AG20443 (cell line): Measurements from ENCODE around the gene KCNJ18.
"Not testable (repeated sequence)": the region's sequence is repeated elsewhere in the genome, so short reads cannot be mapped to it uniquely, and the experiment has no call there.

Experiments
- DNase-seq: peaks from one replicate; pipeline ENCODE4 v3.0.0; 2012; ENCODE audit warnings: low spot score, mixed read lengths

Gene KCNJ18

GRCh38 chr17:21685061-21685795 lies 7.1 kb upstream of the KCNJ18 start:
- DNase-seq: not testable (repeated sequence)

DNA sequence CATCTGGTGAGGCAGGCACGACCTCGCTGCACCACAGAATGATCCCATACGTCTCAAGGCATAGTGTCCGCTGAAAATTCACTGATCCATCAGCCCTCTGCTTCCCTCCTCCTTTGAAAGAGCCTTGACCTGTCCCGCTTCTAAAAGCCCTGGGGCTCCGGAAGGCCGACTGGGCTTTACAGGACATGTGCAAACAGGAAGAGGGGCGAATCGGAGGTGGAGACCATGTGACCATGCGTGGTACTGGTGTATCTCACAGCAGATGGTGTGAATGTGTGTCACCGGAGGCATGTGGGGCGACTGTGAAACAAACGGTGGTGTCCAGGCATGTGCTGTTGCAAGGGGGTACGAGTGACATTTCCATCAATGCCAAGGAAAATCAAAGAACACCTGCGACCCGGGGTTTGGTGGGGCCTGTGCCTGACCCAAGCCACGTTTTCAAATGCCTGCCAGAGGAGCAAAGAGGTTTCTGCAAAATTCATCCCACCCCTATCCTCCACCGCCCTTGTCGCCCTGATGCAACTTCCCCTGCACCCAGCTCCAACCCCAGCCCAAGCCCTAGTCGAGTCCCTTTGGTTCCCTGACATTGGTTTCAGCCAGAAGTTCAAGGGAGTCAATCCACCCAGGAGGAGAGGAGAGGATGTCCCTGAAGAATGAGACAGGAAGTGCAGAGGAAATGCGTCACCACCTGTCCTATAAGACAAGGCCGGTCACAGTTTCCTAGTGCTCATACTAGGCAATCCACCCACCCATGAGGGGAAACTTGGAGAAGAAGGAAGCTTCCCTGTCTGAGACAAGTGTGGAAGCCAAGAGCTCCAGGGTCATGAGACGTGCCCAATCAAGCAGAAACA lies 5.9 kb upstream of the KCNJ18 start:
- no peak for DNase-seq

DNA sequence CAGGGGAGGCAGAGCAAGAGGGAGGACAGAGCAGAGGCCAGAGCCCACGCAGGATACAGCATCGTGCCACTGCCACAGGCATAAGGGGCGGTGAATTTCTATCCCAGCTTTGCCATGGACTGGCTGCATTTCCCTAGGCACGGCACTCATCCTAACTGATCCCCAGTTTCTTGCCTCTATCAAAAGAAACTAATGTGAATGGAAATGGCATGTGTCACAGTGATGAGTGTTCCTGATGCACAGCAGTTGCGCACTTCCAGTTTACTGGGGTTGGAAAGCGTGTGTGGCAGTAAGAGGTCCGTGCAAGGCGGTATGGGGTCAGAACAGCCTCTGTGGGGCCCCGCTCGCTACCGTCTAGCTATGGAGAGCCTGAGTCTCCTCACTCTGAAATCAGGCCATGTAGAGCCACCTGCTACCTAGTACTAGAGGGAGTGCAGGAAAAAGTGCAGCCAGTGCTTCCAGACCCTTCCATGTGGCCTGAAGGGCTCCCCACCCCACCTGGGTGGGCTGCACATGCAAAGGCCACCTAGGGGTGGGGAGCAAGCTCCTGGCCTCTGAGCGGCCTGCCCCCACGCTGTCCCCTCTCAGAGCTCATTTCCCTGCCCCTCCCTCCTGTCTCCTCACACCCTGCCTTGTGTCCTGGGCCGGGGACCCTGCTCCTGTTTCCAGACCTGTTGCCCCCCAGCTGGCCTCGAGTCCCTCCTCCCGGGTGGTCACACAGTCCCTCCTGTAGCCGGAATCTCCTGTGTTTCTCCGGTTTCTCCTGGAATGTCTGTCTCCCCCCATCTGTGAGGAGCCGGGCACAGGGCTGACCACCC lies 5.0 kb upstream of the KCNJ18 start:
- no peak for DNase-seq

GRCh38 chr17:21688293-21688949 lies 3.9 kb upstream of the KCNJ18 start:
- DNase-seq: no peak

DNA sequence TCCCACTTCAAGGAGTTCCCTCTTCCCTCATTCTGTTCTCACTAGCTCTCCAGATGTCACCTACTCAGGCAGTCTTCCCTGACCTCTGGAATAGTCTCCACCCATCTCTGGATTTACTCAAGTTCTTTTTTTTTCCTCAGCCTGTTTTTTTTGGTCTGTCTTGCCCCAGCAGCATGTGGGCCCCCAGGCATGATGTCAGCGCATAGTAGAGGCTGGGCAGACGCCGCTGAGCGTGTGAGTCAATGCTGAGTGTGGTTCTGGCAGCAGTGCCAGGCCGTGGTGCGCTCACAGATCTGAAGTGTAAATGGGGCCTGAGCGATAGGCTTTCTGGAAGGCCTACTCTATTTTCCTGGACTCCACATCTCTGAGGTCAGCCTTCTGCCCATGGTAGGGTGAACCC lies 2.7 kb upstream of the KCNJ18 start:
- DNase-seq: peak; percentile 88

- DNase-seq: not testable (repeated sequence)
These were observed 1.5 kb upstream of the KCNJ18 start for GRCh38 chr17:21690811-21691210.

DNA sequence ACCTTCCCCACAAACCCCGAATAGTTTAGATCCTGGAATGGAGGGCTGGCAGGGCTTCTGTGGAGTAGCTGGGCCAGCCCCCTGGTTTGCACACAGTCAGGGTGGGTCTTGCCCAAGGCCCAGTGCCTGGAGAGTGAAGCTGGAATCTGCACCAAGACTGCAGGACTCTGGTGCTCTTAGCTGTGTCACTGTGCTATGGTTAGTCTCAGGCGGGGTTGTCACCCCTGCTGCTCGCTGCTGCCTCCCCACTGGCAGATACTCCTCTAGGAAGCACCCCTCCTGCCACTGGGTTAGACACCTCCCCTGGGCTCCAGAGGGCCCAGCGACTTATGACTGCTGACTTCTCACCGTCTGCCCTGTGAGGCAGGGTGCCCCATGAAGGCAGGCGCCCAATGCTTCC lies 842 bp upstream of the KCNJ18 start:
- not testable (repeated sequence) for DNase-seq

- not testable (repeated sequence) for DNase-seq
These were observed 362 bp downstream of the KCNJ18 start for GRCh38 chr17:21692704-21693065.

DNA sequence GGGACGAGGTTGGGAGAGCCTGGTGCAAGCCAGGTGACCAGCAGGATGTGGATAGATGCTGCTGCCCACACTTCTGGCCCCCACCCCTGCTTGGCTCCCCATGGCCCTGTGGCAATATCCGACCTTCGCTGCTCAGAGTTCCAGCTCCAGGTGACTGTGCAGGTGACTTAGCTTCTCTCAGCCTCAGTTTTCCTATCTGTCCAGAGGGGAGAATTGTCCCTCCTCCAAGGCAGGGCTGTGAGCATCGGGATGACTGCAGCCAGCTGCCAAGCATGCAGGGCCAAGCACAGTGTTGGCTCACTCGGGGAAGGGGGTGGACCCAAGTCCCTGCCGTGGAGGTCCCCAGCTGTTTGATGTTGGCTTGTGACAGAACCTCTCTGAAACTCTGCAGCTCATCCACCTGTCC lies 1.1 kb downstream of the KCNJ18 start:
- DNase-seq: not testable (repeated sequence)

DNA sequence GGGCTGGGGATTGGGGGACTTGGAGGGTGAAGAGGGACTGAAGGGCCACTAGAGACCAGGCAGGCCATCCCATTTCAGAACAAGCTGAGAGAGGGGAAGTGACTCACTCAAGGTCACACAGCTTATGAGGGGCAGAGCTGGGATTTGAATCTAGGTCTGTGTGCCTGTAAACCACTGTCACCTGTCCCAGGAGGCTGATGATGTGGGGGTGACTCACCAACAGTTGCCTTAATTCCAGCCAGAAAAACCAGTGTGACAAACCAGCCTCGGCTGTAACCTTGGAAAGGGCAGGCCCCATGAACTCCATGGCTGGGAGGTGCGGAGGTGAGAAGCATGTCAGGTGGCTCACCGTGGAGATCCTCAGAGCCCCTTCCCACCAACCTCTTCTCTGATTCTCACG lies 1.6 kb downstream of the KCNJ18 start:
- not testable (repeated sequence) for DNase-seq

GRCh38 chr17:21696227-21696626 lies 3.9 kb downstream of the KCNJ18 start:
- DNase-seq: not testable (repeated sequence)

GRCh38 chr17:21696842-21697507 lies 4.7 kb downstream of the KCNJ18 start:
- DNase-seq: not testable (repeated sequence)

GRCh38 chr17:21697508-21697860 lies 5.2 kb downstream of the KCNJ18 start:
- DNase-seq: not testable (repeated sequence)

- DNase-seq: not testable (repeated sequence)
These were observed 6.2 kb downstream of the KCNJ18 start for GRCh38 chr17:21698437-21699075.

GRCh38 chr17:21699124-21699523 lies 6.8 kb downstream of the KCNJ18 start:
- DNase-seq: not testable (repeated sequence)

- not testable (repeated sequence) for DNase-seq
These were observed 7.4 kb downstream of the KCNJ18 start for GRCh38 chr17:21699573-21700236.

- DNase-seq: not testable (repeated sequence)
These were observed 8.8 kb downstream of the KCNJ18 start for GRCh38 chr17:21701090-21701489.

DNA sequence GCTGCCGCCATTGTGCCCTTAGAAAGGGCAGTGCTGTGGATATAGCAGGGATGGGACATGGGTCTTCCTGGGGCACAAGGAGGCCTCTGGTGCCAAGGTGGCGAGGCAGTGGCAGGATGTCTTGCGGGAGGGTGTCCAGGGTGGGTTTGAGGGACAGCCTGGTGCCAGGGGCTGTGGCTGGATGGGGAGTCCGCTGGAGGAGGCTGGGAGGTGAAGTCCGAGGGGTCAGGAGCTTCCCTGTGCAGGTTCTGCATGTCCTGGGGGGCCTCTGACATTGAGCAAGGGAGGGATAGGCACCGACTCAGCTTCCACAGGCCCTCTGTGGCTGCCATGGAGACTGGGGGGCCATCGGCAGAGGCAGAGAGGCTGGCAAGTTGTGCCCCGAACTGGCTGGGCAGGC lies 9.7 kb downstream of the KCNJ18 start:
- not testable (repeated sequence) for DNase-seq

DNA sequence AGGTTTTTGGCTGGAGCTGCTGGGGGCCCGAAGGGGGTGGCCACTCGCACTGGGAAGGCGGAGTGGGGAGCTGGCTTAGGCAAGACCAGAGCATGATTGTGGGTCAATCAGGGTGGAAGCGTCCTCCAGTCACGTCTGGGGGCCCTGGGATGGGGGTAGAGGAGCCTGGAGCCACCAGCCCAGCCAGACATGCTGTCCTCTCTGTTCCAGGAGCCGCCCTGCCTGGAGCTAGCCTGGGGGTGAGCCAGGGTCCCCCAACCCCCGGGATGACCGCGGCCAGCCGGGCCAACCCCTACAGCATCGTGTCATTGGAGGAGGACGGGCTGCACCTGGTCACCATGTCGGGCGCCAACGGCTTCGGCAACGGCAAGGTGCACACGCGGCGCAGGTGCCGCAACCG lies 10.2 kb downstream of the KCNJ18 start:
- DNase-seq: not testable (repeated sequence)

DNA sequence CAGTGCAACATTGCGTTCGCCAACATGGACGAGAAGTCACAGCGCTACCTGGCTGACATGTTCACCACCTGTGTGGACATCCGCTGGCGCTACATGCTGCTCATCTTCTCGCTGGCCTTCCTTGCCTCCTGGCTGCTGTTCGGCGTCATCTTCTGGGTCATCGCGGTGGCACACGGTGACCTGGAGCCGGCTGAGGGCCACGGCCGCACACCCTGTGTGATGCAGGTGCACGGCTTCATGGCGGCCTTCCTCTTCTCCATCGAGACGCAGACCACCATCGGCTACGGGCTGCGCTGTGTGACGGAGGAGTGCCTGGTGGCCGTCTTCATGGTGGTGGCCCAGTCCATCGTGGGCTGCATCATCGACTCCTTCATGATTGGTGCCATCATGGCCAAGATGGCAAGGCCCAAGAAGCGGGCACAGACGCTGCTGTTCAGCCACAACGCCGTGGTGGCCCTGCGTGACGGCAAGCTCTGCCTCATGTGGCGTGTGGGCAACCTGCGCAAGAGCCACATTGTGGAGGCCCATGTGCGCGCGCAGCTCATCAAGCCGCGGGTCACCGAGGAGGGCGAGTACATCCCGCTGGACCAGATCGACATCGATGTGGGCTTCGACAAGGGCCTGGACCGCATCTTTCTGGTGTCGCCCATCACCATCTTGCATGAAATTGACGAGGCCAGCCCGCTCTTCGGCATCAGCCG lies 10.8 kb downstream of the KCNJ18 start:
- not testable (repeated sequence) for DNase-seq
